HCT116 (cell line): ENCODE data around the gene DGKG. TPM values are rescaled to one million over a fixed set of nuclear protein-coding genes. Genes with fewer than 3 reads are reported as not detected.
A peak's percentile ranks its signal among the peaks of the same experiment; 100 is the strongest.

ENCODE experiments used
- ATAC-seq: fragments of 200-7000 bp; cut with Tn5 transposase; 2 replicates; pipeline ENCODE4 v1.9.1; 2020; ENCODE audit warnings: mild to moderate bottlenecking, moderate library complexity
- BruUV-seq: library from RNA; stranded (reverse); fragments of 400-500 nt; replicated peaks from 2 replicates; lab custom pipeline; 2021; lab: Mats Ljungman, UMichigan
- CTCF ChIA-PET: fragments of 300-600 bp; sonication (Branson Sonifier 250); formaldehyde crosslinking; loops from one replicate; lab custom pipeline; 2021; ENCODE audit warnings: antibody characterized with exemption; lab: Charles Lee
- POLR2A ChIA-PET: fragments of 300-600, 350-600 bp; sonication (Branson Sonifier 250); formaldehyde crosslinking; loops from one replicate; lab custom pipeline; 2021; ENCODE audit warnings: antibody characterized with exemption; lab: Charles Lee
- RAD21 ChIA-PET, 2 experiments: fragments of 300-600 bp; sonication (Branson Sonifier 250); formaldehyde crosslinking; loops; one replicate each; lab custom pipeline; 2023; ENCODE audit warnings: low total read pairs in 2 of 2; ENCODE audit not compliant: uncharacterized antibody in 2 of 2, unreplicated experiment in 2 of 2, low non-redundant PET in 1 of 2; lab: Charles Lee
- DNase-seq: peaks from one replicate; pipeline ENCODE4 v3.0.0-alpha.2; 2010; ENCODE audit warnings: low read depth, low spot score
- H2AFZ ChIP-seq: fragments of 200-600 bp; shearing (Covaris generic), sonication (generic); 2 replicates; pipeline ENCODE4 v1.6.1; 2017; ENCODE audit warnings: low read depth, mixed run types, mixed read lengths, antibody characterized with exemption, low read length; ENCODE audit not compliant: poor library complexity, severe bottlenecking
- H3K27ac ChIP-seq: 2 replicates; pipeline ENCODE4 v1.5.1; 2012; ENCODE audit warnings: low read depth, low read length
- H3K27me3 ChIP-seq: fragments of 200-600 bp; sonication (generic); 2 replicates; pipeline ENCODE4 v1.6.1; 2016; ENCODE audit warnings: mixed run types, low read length, mixed read lengths; ENCODE audit not compliant: insufficient read depth
- H3K36me3 ChIP-seq, 2 experiments: fragments of 200-500 bp in 1 of 2; fragments of 200-600 bp in 1 of 2; sonication (Bioruptor generic) in 1 of 2; sonication (generic) in 1 of 2; 2 replicates each; pipeline versions ENCODE4 v1.5.1 to v1.6.1; 2014 to 2016; ENCODE audit warnings: low read length in 2 of 2, inconsistent platforms in 1 of 2, mixed read lengths in 1 of 2, mixed run types in 1 of 2; ENCODE audit not compliant: insufficient read depth in 2 of 2, control insufficient read depth in 1 of 2
- H3K4me1 ChIP-seq, 2 experiments: fragments of 200-600 bp in 1 of 2; sonication (generic) in 1 of 2; 2 replicates each; pipeline versions ENCODE4 v1.5.1 to v1.6.1; 2012 to 2017; ENCODE audit warnings: low read length in 2 of 2, inconsistent platforms in 1 of 2, mild to moderate bottlenecking in 1 of 2, mixed read lengths in 1 of 2, mixed run types in 1 of 2, moderate library complexity in 1 of 2; ENCODE audit not compliant: insufficient read depth in 2 of 2, control insufficient read depth in 1 of 2
- H3K4me2 ChIP-seq: fragments of 200-600 bp; sonication (generic); 2 replicates; pipeline ENCODE4 v1.6.1; 2017; ENCODE audit warnings: mixed run types, low read length, mixed read lengths
- H3K4me3 ChIP-seq, 2 experiments: fragments of 200-600 bp in 1 of 2; sonication (generic) in 1 of 2; replicated peaks in 1 of 2; 2 replicates each; pipeline ENCODE4 v1.5.1; 2011 to 2016; ENCODE audit warnings: low read length in 2 of 2, control low read depth in 1 of 2, low read depth in 1 of 2, mild to moderate bottlenecking in 1 of 2, mixed read lengths in 1 of 2, mixed run types in 1 of 2
- H3K79me2 ChIP-seq: fragments of 200-600 bp; sonication (generic); 2 replicates; pipeline ENCODE4 v1.6.1; 2017; ENCODE audit warnings: mild to moderate bottlenecking, mixed run types, low read length, moderate library complexity, mixed read lengths; ENCODE audit not compliant: insufficient read depth
- H3K9ac ChIP-seq: fragments of 200-600 bp; sonication (generic); 2 replicates; pipeline ENCODE4 v1.6.1; 2016; ENCODE audit warnings: low read length, mixed read lengths
- H3K9me2 ChIP-seq: fragments of 200-600 bp; sonication (generic), shearing (Covaris generic); 2 replicates; pipeline ENCODE4 v1.6.1; 2017; ENCODE audit warnings: mixed run types, mild to moderate bottlenecking, moderate library complexity; ENCODE audit not compliant: insufficient read depth
- H3K9me3 ChIP-seq, 2 experiments: fragments of 200-500 bp in 1 of 2; fragments of 200-600 bp in 1 of 2; sonication (Bioruptor generic) in 1 of 2; sonication (generic) in 1 of 2; 2 replicates each; pipeline ENCODE4 v1.6.1; 2014 to 2017; ENCODE audit warnings: low read length in 2 of 2, mixed read lengths in 2 of 2, inconsistent platforms in 1 of 2, low read depth in 1 of 2, mild to moderate bottlenecking in 1 of 2, mixed run types in 1 of 2, moderate library complexity in 1 of 2; ENCODE audit not compliant: control insufficient read depth in 1 of 2, insufficient read depth in 1 of 2
- H4K20me1 ChIP-seq: fragments of 200-600 bp; sonication (generic), shearing (Covaris generic); 2 replicates; pipeline ENCODE4 v1.6.1; 2017; ENCODE audit warnings: mixed run types, mild to moderate bottlenecking, moderate library complexity; ENCODE audit not compliant: insufficient read depth
- CTCF ChIP-seq, 3 experiments: fragments of 200-600 bp in 1 of 3; sonication (generic) in 1 of 3; IDR thresholded peaks in 2 of 3; conservative IDR thresholded peaks in 1 of 3; 2 replicates each; pipeline ENCODE4 v1.5.1; 2012 to 2017; ENCODE audit warnings: low read depth in 2 of 3, low read length in 2 of 3, antibody characterized with exemption in 1 of 3, borderline replicate concordance in 1 of 3, control low read depth in 1 of 3, mild to moderate bottlenecking in 1 of 3, mixed read lengths in 1 of 3, mixed run types in 1 of 3, moderate library complexity in 1 of 3; ENCODE audit not compliant: insufficient read depth in 1 of 3
- EGR1 ChIP-seq: IDR thresholded peaks from 2 replicates; pipeline ENCODE4 v1.6.1; 2012; ENCODE audit warnings: low read depth
- EZH2phosphoT487 ChIP-seq: fragments of 200-600 bp; IDR thresholded peaks from 2 replicates; pipeline ENCODE4 v1.6.1; 2018; ENCODE audit warnings: antibody characterized with exemption, borderline replicate concordance
- MAX ChIP-seq: IDR thresholded peaks from 2 replicates; pipeline ENCODE4 v1.6.1; 2012
- RAD21 ChIP-seq: IDR thresholded peaks from 2 replicates; pipeline ENCODE4 v1.6.1; 2012; ENCODE audit warnings: low read depth, mild to moderate bottlenecking
- TCF7L2 ChIP-seq: IDR thresholded peaks from 2 replicates; pipeline ENCODE4 v1.7.0; 2011; ENCODE audit warnings: borderline replicate concordance, inconsistent platforms; ENCODE audit not compliant: insufficient read depth, insufficient read length; ENCODE audit errors: extremely low read depth
- intact Hi-C: fragments of 100-400 bp; cut with micrococcal nuclease; formaldehyde crosslinking; loops from 2 replicates; pipeline ENCODE4 v1.10.0; 2022
- total RNA-seq: library from RNA; stranded (reverse); gene quantifications from one replicate; pipeline ENCODE4 v1.2.1, GENCODE V29; 2021; ENCODE audit not compliant: unreplicated experiment

DGKG gene
- total RNA-seq, 1 experiment from 2014 or later, result 4.8 TPM

DNA sequence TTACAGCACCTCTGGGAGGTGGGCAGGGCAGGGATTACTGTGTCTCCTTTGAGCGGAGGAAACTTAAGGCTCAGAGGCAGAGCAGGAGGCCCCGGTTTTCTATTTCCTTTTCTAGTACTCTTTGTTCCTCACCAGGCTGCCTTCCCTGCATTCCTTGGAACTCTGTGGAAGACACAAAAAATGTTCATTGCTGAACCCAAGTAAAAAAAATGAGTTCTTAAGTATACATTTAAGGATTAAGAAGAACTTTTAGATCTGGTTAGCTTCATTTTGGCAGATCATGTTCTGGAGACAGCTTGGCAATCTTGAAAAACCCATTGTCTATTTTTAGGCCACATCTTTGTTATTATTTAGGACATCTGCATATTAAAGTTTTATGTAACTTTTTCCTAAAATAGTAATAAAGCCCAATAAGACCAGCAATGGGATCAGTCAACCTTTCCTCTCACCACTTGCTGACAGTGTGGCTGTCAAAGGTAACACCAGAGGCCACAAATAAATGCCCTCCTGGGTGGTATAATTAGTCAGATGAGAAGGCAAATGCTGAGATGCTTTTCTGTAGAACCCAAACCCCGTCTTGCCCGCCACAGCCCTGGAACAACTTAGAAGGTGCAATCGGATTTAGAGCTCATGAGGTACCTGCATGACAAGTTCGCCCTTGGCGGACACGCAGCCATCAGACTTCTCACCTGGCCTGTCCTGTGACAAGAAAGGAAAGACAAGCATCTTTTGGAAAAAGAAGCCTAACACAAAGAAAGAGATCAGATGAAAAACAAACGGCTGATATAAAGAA, 97.2 kb downstream of the DGKG start:
- H3K4me1 ChIP-seq, result peaks cover 3 to 4% of the 10 kb centered on the region in 2 experiments; a peak in 3 of 4 replicates
- H3K27ac ChIP-seq, result no peak overlapping the region
- H3K4me3 ChIP-seq, result no peak overlapping the region
- no peak overlapping the region for H3K9ac ChIP-seq
- ChIA-PET POLR2A (no interaction called here), CTCF (interaction anchor here (1.2 to 1.3 kb wide), 2 partner anchors 12 to 276 kb away, joined by 3 to 8 read pairs; no protein-coding TSS in a partner anchor), RAD21 (no interaction called here)
- H3K4me2 ChIP-seq, result no peak overlapping the region
- no peaks in the 10 kb centered on the region for H4K20me1 ChIP-seq
- H3K27me3 ChIP-seq, result no peaks in the 10 kb centered on the region
- DNase-seq, result no peak
- intact Hi-C loops, result no loop called here
- H3K9me3 ChIP-seq, result no peaks in the 10 kb centered on the region
- no peaks in the 10 kb centered on the region for H3K9me2 ChIP-seq
- no peak for ATAC-seq
- no peak for TF ChIP-seq EZH2phosphoT487
- no peak for TF ChIP-seq EGR1
- TF ChIP-seq MAX, result no peak
- H3K36me3 ChIP-seq, result no peaks in the 10 kb centered on the region
- no peak overlapping the region for H2AFZ ChIP-seq
- no peaks in the 10 kb centered on the region for H3K79me2 ChIP-seq
- no TSS peak for BruUV-seq

DNA sequence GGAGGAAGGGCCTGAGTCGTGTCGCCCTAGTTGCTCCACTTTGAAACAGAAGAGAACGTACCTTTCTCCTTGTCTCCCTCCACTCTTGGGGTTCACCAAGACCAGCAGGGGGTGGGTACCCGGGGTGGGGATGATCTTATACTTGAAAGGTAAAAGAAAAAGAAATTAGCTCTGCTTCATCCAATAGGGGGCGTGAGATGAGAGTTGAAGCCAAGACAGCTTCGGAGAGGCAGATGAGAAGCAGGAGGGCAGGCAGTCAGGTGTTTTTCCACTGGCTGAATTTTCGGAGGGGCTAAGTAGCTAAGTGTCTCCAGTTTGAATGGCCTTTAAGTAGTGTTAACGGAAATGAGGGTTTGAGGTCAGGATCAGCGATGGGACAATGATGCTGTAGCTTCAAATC, 100.4 kb downstream of the DGKG start:
- POLR2A ChIA-PET, result no interaction called here
- no peaks in the 10 kb centered on the region for H3K9me2 ChIP-seq
- no peak overlapping the region for H2AFZ ChIP-seq
- H3K9ac ChIP-seq, result no peak overlapping the region
- peaks cover 5 to 12% of the 10 kb centered on the region in 2 experiments; a peak in 3 of 4 replicates for H3K4me1 ChIP-seq
- ATAC-seq, result no peak
- no peaks in the 10 kb centered on the region for H3K79me2 ChIP-seq
- CTCF ChIA-PET, result interaction anchor here (0.6 to 4.5 kb wide), 10 partner anchors 15 to 355 kb away, joined by 3 to 86 read pairs (median 4); no protein-coding TSS in a partner anchor
- H3K9me3 ChIP-seq, result no peaks in the 10 kb centered on the region
- TF ChIP-seq TCF7L2 (no peak), RAD21 (peak; percentile 34), CTCF (IDR thresholded peaks at IDR 0.05 in 2 of 3, conservative IDR thresholded peaks at IDR 0.05 in 1 of 3; ENCODE audit: borderline replicate concordance in 1 of 3, insufficient read depth in 1 of 3, low read depth in 2 of 3, low read length in 2 of 3) (peak; percentile 17 to 52 (median 26); a peak in 4 of 6 replicates)
- BruUV-seq, result no TSS peak
- H4K20me1 ChIP-seq, result no peaks in the 10 kb centered on the region
- H3K36me3 ChIP-seq, result no peaks in the 10 kb centered on the region
- H3K4me2 ChIP-seq, result no peak overlapping the region
- intact Hi-C loops, result no loop called here
- no peak overlapping the region for H3K27ac ChIP-seq
- RAD21 ChIA-PET, result interaction anchor here in 1 of 2 experiments (1.0 kb wide), 1 partner anchor 278 kb away, joined by 3 read pairs; no protein-coding TSS in a partner anchor
- no peak for DNase-seq
- no peak overlapping the region for H3K4me3 ChIP-seq
- H3K27me3 ChIP-seq, result no peaks in the 10 kb centered on the region
